ENCODE results near the gene FSD2.

The FSD2 gene

DNA sequence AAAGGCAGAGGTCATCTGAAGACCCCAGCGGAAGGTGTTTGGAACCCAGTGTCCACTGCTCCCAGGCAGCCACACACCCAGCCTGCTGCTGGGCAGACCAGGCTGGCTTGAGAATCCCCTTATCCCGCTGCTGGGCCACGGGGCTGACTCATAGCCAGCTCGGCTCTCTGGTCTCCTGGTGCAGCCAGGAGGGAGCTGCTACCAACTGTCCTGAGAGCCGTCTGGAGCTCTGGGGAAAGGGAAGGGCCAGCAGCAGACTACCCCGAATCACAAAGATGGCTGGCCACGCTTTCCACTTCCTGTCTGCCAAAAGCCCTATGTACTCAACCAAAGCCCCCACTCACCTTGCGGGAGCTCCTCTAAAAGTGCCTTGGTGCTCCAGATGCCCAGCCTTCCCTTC, 41.8 kb upstream of the FSD2 start:
- Histone ChIP-seq H3K18ac (ENCODE audit: low read depth in 1 of 2, low read length in 2 of 2) (no peak overlapping the region), H2BK120ac (ENCODE audit: low read depth, low read length) (no peak overlapping the region), H4K8ac (ENCODE audit: low read length) (no peak overlapping the region), H3K9ac (ENCODE audit: low read length) (no peak overlapping the region), H3K4ac (ENCODE audit: low read depth in 1 of 2, low read length in 2 of 2) (no peak overlapping the region), H3K79me1 (replicated peaks; ENCODE audit: low read length, poor library complexity, severe bottlenecking) (no peaks in the 10 kb centered on the region), H3K9me3 (ENCODE audit: control insufficient read depth, low read length) (no peaks in the 10 kb centered on the region), H2BK5ac (ENCODE audit: low read depth, low read length, poor library complexity, severe bottlenecking) (no peak overlapping the region), H2AK5ac (ENCODE audit: low read length, severe bottlenecking) (no peak overlapping the region), H3K4me2 (ENCODE audit: low read length, poor library complexity, severe bottlenecking) (no peak overlapping the region), H4K91ac (ENCODE audit: low read length) (no peak overlapping the region), H2BK12ac (ENCODE audit: low read length in 2 of 2) (no peak overlapping the region), H3K36me3 (ENCODE audit: control insufficient read depth in 1 of 2, insufficient read depth in 2 of 2, low read depth in 1 of 2, low read length in 2 of 2) (no peaks in the 10 kb centered on the region), H3K14ac (ENCODE audit: low read length in 2 of 2) (no peak overlapping the region), H2BK15ac (ENCODE audit: low read depth, poor library complexity, severe bottlenecking) (no peak overlapping the region), H3K4me1 (ENCODE audit: control insufficient read depth, insufficient read depth, low read depth, low read length) (peaks cover 16% of the 10 kb centered on the region), H3K4me3 (ENCODE audit: insufficient read depth in 1 of 2, low read depth in 1 of 2, low read length in 2 of 2) (no peak overlapping the region), H3K27ac (ENCODE audit: low read length, poor library complexity, severe bottlenecking) (no peak overlapping the region), H2AFZ (ENCODE audit: low read depth, low read length) (no peak overlapping the region), H3K23ac (ENCODE audit: low read length in 2 of 2) (no peak overlapping the region), H3K27me3 (ENCODE audit: control insufficient read depth in 1 of 2, insufficient read depth in 1 of 2, low read length in 2 of 2) (no peaks in the 10 kb centered on the region)
- peak; percentile 14 for DNase-seq
- WGBS = 60% methylated on average over 7 of the region's 8 CpGs

DNA sequence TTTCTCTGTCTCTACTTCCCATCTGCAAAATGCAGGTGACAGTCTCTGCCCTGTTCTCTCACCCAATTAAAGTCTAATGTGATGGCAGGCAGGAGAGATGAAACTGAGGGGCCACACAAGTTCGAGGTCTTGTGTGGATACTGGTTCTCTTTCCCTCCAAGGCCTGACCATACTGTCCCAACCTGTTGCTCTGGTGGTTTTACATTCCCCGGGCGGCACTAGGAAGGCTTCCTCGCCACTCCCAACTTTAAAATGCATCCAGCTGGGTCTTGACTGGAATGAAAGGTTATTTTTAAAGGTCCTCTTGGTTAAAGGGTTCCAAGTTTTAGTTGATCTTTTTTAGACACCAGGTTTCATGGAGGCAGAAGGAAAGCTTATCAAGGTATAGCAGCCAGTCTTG, 40.8 kb upstream of the FSD2 start:
- Histone ChIP-seq H2AK5ac (ENCODE audit: low read length, severe bottlenecking) (no peak overlapping the region), H3K4ac (ENCODE audit: low read depth in 1 of 2, low read length in 2 of 2) (no peak overlapping the region), H2BK5ac (ENCODE audit: low read depth, low read length, poor library complexity, severe bottlenecking) (no peak overlapping the region), H2BK15ac (ENCODE audit: low read depth, poor library complexity, severe bottlenecking) (peak overlapping the region; percentile 15), H3K9me3 (ENCODE audit: control insufficient read depth, low read length) (no peaks in the 10 kb centered on the region), H3K27ac (ENCODE audit: low read length, poor library complexity, severe bottlenecking) (no peak overlapping the region), H3K14ac (ENCODE audit: low read length in 2 of 2) (no peak overlapping the region), H3K27me3 (ENCODE audit: control insufficient read depth in 1 of 2, insufficient read depth in 1 of 2, low read length in 2 of 2) (no peaks in the 10 kb centered on the region), H3K36me3 (ENCODE audit: control insufficient read depth in 1 of 2, insufficient read depth in 2 of 2, low read depth in 1 of 2, low read length in 2 of 2) (no peaks in the 10 kb centered on the region), H2AFZ (ENCODE audit: low read depth, low read length) (no peak overlapping the region), H4K8ac (ENCODE audit: low read length) (no peak overlapping the region), H3K18ac (ENCODE audit: low read depth in 1 of 2, low read length in 2 of 2) (no peak overlapping the region), H2BK12ac (ENCODE audit: low read length in 2 of 2) (no peak overlapping the region), H3K4me2 (ENCODE audit: low read length, poor library complexity, severe bottlenecking) (no peak overlapping the region), H2BK120ac (ENCODE audit: low read depth, low read length) (no peak overlapping the region), H3K4me3 (ENCODE audit: insufficient read depth in 1 of 2, low read depth in 1 of 2, low read length in 2 of 2) (no peak overlapping the region), H3K9ac (ENCODE audit: low read length) (no peak overlapping the region), H3K23ac (ENCODE audit: low read length in 2 of 2) (no peak overlapping the region), H4K91ac (ENCODE audit: low read length) (no peak overlapping the region), H3K79me1 (replicated peaks; ENCODE audit: low read length, poor library complexity, severe bottlenecking) (no peaks in the 10 kb centered on the region), H3K4me1 (ENCODE audit: control insufficient read depth, insufficient read depth, low read depth, low read length) (peaks cover 12% of the 10 kb centered on the region)
- DNase-seq = no peak
- 89% methylated on average over 4 of the region's 4 CpGs for WGBS

DNA sequence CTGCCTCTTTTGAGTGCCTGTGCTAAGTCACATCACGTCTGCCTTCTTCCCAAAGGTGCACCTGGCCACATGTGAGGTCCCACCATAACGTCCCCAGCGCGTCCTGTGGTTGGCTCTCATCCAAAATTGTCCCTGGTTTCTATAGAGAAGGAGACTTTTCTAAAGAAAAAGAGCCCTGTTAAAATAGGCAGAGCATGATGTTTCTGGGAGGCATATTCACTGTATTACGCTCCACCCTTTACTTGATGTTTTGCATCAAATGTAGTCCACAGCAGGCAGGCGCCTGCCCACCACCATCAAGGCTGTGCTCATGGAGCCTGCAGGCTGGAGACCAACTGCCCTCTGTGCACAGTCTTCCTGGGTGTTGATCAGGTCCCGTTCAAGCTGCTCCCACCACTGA, 39.8 kb upstream of the FSD2 start:
- H3K9ac ChIP-seq (ENCODE audit: low read length) = no peak overlapping the region
- H3K27ac ChIP-seq (ENCODE audit: low read length, poor library complexity, severe bottlenecking) = no peak overlapping the region
- H3K4me1 ChIP-seq (ENCODE audit: control insufficient read depth, insufficient read depth, low read depth, low read length) = peaks cover 11% of the 10 kb centered on the region
- H3K27me3 ChIP-seq (ENCODE audit: control insufficient read depth in 1 of 2, insufficient read depth in 1 of 2, low read length in 2 of 2) = no peaks in the 10 kb centered on the region
- no peak overlapping the region for H3K4me2 ChIP-seq (ENCODE audit: low read length, poor library complexity, severe bottlenecking)
- H3K79me1 ChIP-seq (replicated peaks; ENCODE audit: low read length, poor library complexity, severe bottlenecking) = no peaks in the 10 kb centered on the region
- H3K4ac ChIP-seq (ENCODE audit: low read depth in 1 of 2, low read length in 2 of 2) = no peak overlapping the region
- no peak overlapping the region for H2BK5ac ChIP-seq (ENCODE audit: low read depth, low read length, poor library complexity, severe bottlenecking)
- H3K9me3 ChIP-seq (ENCODE audit: control insufficient read depth, low read length) = no peaks in the 10 kb centered on the region
- no peak overlapping the region for H2BK12ac ChIP-seq (ENCODE audit: low read length in 2 of 2)
- H3K23ac ChIP-seq (ENCODE audit: low read length in 2 of 2) = no peak overlapping the region
- no peak overlapping the region for H3K14ac ChIP-seq (ENCODE audit: low read length in 2 of 2)
- H2AK5ac ChIP-seq (ENCODE audit: low read length, severe bottlenecking) = no peak overlapping the region
- H3K36me3 ChIP-seq (ENCODE audit: control insufficient read depth in 1 of 2, insufficient read depth in 2 of 2, low read depth in 1 of 2, low read length in 2 of 2) = no peaks in the 10 kb centered on the region
- DNase-seq = no peak
- WGBS = 78% methylated on average over 7 of the region's 7 CpGs
- H3K4me3 ChIP-seq (ENCODE audit: insufficient read depth in 1 of 2, low read depth in 1 of 2, low read length in 2 of 2) = no peak overlapping the region
- H4K91ac ChIP-seq (ENCODE audit: low read length) = no peak overlapping the region
- H2BK120ac ChIP-seq (ENCODE audit: low read depth, low read length) = no peak overlapping the region
- H2AFZ ChIP-seq (ENCODE audit: low read depth, low read length) = no peak overlapping the region
- no peak overlapping the region for H3K18ac ChIP-seq (ENCODE audit: low read depth in 1 of 2, low read length in 2 of 2)
- H2BK15ac ChIP-seq (ENCODE audit: low read depth, poor library complexity, severe bottlenecking) = no peak overlapping the region
- no peak overlapping the region for H4K8ac ChIP-seq (ENCODE audit: low read length)

- no peak overlapping the region for H3K4me2 ChIP-seq (ENCODE audit: low read length, poor library complexity, severe bottlenecking)
- no peak overlapping the region for H4K91ac ChIP-seq (ENCODE audit: low read length)
- DNase-seq = no peak
- no peak overlapping the region for H2BK15ac ChIP-seq (ENCODE audit: low read depth, poor library complexity, severe bottlenecking)
- no peak overlapping the region for H3K9ac ChIP-seq (ENCODE audit: low read length)
- peaks cover 0 to 1% of the 10 kb centered on the region in 2 experiments for H3K36me3 ChIP-seq (ENCODE audit: control insufficient read depth in 1 of 2, insufficient read depth in 2 of 2, low read depth in 1 of 2, low read length in 2 of 2)
- H3K23ac ChIP-seq (ENCODE audit: low read length in 2 of 2) = no peak overlapping the region
- H3K4me3 ChIP-seq (ENCODE audit: insufficient read depth in 1 of 2, low read depth in 1 of 2, low read length in 2 of 2) = no peak overlapping the region
- H4K8ac ChIP-seq (ENCODE audit: low read length) = no peak overlapping the region
- no peak overlapping the region for H2BK5ac ChIP-seq (ENCODE audit: low read depth, low read length, poor library complexity, severe bottlenecking)
- no peaks in the 10 kb centered on the region for H3K9me3 ChIP-seq (ENCODE audit: control insufficient read depth, low read length)
- H2AFZ ChIP-seq (ENCODE audit: low read depth, low read length) = no peak overlapping the region
- H3K18ac ChIP-seq (ENCODE audit: low read depth in 1 of 2, low read length in 2 of 2) = no peak overlapping the region
- H3K14ac ChIP-seq (ENCODE audit: low read length in 2 of 2) = no peak overlapping the region
- H3K79me1 ChIP-seq (replicated peaks; ENCODE audit: low read length, poor library complexity, severe bottlenecking) = peaks cover 2% of the 10 kb centered on the region
- 96% methylated on average over 1 of the region's 3 CpGs for WGBS
- H2BK120ac ChIP-seq (ENCODE audit: low read depth, low read length) = no peak overlapping the region
- H3K4ac ChIP-seq (ENCODE audit: low read depth in 1 of 2, low read length in 2 of 2) = no peak overlapping the region
- H3K27me3 ChIP-seq (ENCODE audit: control insufficient read depth in 1 of 2, insufficient read depth in 1 of 2, low read length in 2 of 2) = no peaks in the 10 kb centered on the region
- H3K27ac ChIP-seq (ENCODE audit: low read length, poor library complexity, severe bottlenecking) = no peak overlapping the region
- H3K4me1 ChIP-seq (ENCODE audit: control insufficient read depth, insufficient read depth, low read depth, low read length) = peaks cover 6% of the 10 kb centered on the region
- no peak overlapping the region for H2AK5ac ChIP-seq (ENCODE audit: low read length, severe bottlenecking)
- H2BK12ac ChIP-seq (ENCODE audit: low read length in 2 of 2) = no peak overlapping the region
Measured at GRCh38 chr15:82843566-82843965, 37.7 kb upstream of the FSD2 start.

All from mesenchymal stem cell (in vitro differentiated cells and primary cell).